Smooth muscle cell (in vitro differentiated cells): ENCODE results near the gene PSMD13. TPM values are rescaled to one million over a fixed set of nuclear protein-coding genes. Genes with fewer than 3 reads are reported as not detected.

Experiments used
- DNase-seq: peaks from one replicate; lab custom pipeline; 2025; ENCODE audit not compliant: unreplicated experiment; lab: John Stamatoyannopoulos, UW
- H2AFZ ChIP-seq: fragments of 200-600 bp; sonication (generic); 2 replicates; pipeline ENCODE4 v1.6.0; 2016; ENCODE audit warnings: antibody characterized with exemption, low read depth, mild to moderate bottlenecking
- H3F3A ChIP-seq: fragments of 200-600 bp; sonication (generic); 2 replicates; pipeline ENCODE4 v1.6.0; 2017; ENCODE audit warnings: antibody characterized with exemption, low read depth
- H3K27ac ChIP-seq: fragments of 200-600 bp; sonication (generic); 2 replicates; pipeline ENCODE4 v1.5.1; 2016; ENCODE audit warnings: low read depth, mild to moderate bottlenecking
- H3K27me3 ChIP-seq: fragments of 200-600 bp; sonication (generic); 2 replicates; pipeline ENCODE4 v1.6.1; 2016; ENCODE audit warnings: low read depth, mild to moderate bottlenecking
- H3K36me3 ChIP-seq: fragments of 200-600 bp; sonication (generic); 2 replicates; pipeline ENCODE4 v1.5.1; 2016; ENCODE audit warnings: low read depth
- H3K4me1 ChIP-seq: fragments of 200-600 bp; sonication (generic); 2 replicates; pipeline ENCODE4 v1.5.1; 2016; ENCODE audit warnings: low read depth
- H3K4me2 ChIP-seq: fragments of 200-600 bp; sonication (generic); 2 replicates; pipeline ENCODE4 v1.6.0; 2016; ENCODE audit warnings: mild to moderate bottlenecking
- H3K4me3 ChIP-seq: fragments of 200-600 bp; sonication (generic); 2 replicates; pipeline ENCODE4 v1.5.1; 2016; ENCODE audit warnings: mild to moderate bottlenecking
- H3K79me2 ChIP-seq: fragments of 200-600 bp; sonication (generic); 2 replicates; pipeline ENCODE4 v1.6.0; 2016; ENCODE audit warnings: low read depth, mild to moderate bottlenecking
- H3K9ac ChIP-seq: fragments of 200-600 bp; sonication (generic); 2 replicates; pipeline ENCODE4 v1.6.0; 2016; ENCODE audit warnings: low read depth
- H3K9me3 ChIP-seq: fragments of 200-600 bp; sonication (generic); replicated peaks from 2 replicates; pipeline ENCODE4 v1.5.1; 2016; ENCODE audit warnings: low read depth
- H4K20me1 ChIP-seq: fragments of 200-600 bp; sonication (generic); 2 replicates; pipeline ENCODE4 v1.6.0; 2016; ENCODE audit warnings: low read depth
- WGBS: methylation state at CpG from one replicate; pipeline ENCODE4 v1.1.7; 2016; ENCODE audit warnings: low lambda C conversion rate; 5-methylcytosine and 5-hydroxymethylcytosine counted together
- polyA plus RNA-seq: library from polyadenylated mRNA; unstranded; fragments of >200 nt; fragmentation: Nextera tagmentation; extraction: Ambion mirVana; gene quantifications from 2 replicates; pipeline ENCODE4 v1.2.1, GENCODE V29; 2016
- total RNA-seq: library from RNA; depleted of rRNA; stranded (reverse); fragments of >200 nt; gene quantifications from 2 replicates; pipeline ENCODE4 v1.2.3, GENCODE V29; 2014
- TF ChIP-seq, protein P1 (sequence below): fragments of 200-600 bp; sonication (generic); IDR thresholded peaks from 2 replicates; pipeline ENCODE4 v1.5.1; 2017; ENCODE audit warnings: borderline replicate concordance, mild to moderate bottlenecking, antibody characterized with exemption; ENCODE audit not compliant: insufficient read depth, poor library complexity, severe bottlenecking

PSMD13 gene
- total and polyA plus RNA-seq, 2 experiments from 2014 or later, result 77.4 to 200 TPM

DNA sequence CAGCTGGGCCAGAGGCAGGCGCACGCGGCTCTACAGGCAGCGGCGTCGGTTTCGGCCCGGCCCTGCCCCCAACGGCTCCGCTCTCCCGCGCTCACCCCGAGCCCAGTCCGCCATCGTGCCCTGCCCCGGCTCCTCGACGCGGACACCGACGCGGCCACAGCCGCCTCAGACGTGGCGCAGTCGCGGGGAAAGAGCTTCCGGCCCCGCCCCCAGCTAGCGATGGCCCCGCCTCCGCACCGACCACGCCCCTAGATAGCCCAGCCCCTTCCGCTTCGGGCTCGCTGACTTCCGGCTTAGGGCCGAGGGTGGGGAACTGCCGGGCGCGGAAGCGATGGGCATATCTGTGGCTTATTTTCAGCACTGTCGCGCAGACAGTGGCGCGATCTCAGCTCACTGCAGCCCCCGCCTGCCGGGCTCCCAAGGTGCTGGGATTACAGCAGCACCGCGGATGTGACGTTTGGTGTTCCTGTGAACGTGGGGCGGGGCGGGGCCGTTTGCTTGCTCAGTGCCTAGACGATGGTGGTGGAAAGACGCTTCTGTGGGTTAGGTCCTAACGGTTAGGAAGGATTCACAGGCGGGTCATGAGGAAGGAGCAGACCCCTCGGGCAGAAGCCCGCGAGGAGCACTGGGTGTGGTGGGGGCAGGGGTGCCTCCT lies 29.4 kb upstream of the PSMD13 start, which contains the start of the genes BET1L and RIC8A:
Gene BET1L, minus strand, starts transcription at position 192 of the 655 bp plus-strand sequence. Its CDS starts 78 bp downstream, at position 114.
Gene RIC8A, plus strand, starts transcription at position 501 of the 655 bp plus-strand sequence. CDS start 1,147 bp downstream, outside the sequence.
- Histone ChIP-seq H3K9ac (peak within 1 kb of the TSS; percentile 95), H2AFZ (no peak within 1 kb of the TSS), H4K20me1 (peaks cover 76% of the 10 kb centered on the region), H3K4me2 (peak within 1 kb of the TSS; percentile 96), H3K79me2 (peaks cover 79% of the 10 kb centered on the region), H3K4me3 (peak within 1 kb of the TSS; percentile 94), H3K27me3 (no peaks in the 10 kb centered on the region), H3K9me3 (no peaks in the 10 kb centered on the region), H3F3A (peaks cover 13% of the 10 kb centered on the region), H3K4me1 (peaks cover 17% of the 10 kb centered on the region), H3K27ac (peak within 1 kb of the TSS; percentile 99), H3K36me3 (no peaks in the 10 kb centered on the region)
- DNase-seq, result peak; percentile 89
- under 1% methylated on average over 59 of the region's 63 CpGs for WGBS
- TF ChIP-seq, protein P1, sequence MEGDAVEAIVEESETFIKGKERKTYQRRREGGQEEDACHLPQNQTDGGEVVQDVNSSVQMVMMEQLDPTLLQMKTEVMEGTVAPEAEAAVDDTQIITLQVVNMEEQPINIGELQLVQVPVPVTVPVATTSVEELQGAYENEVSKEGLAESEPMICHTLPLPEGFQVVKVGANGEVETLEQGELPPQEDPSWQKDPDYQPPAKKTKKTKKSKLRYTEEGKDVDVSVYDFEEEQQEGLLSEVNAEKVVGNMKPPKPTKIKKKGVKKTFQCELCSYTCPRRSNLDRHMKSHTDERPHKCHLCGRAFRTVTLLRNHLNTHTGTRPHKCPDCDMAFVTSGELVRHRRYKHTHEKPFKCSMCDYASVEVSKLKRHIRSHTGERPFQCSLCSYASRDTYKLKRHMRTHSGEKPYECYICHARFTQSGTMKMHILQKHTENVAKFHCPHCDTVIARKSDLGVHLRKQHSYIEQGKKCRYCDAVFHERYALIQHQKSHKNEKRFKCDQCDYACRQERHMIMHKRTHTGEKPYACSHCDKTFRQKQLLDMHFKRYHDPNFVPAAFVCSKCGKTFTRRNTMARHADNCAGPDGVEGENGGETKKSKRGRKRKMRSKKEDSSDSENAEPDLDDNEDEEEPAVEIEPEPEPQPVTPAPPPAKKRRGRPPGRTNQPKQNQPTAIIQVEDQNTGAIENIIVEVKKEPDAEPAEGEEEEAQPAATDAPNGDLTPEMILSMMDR, result no peak

DNA sequence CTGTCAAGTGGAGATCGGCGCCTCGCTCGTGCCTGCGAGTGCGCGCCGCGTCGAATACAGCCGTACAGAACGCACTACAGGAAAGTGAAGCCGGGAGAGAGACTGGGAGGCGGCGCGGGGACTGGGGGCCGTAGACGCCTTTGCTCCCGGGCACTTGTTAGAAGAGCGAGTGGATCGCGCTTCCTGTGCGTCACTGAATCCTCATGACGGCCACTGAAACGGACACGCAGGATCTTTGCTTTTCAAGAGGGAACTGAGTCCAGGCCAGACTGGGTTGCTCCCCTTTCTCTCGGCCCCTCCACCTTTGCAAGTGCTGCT lies 29.0 kb upstream of the PSMD13 start:
- Histone ChIP-seq H3K4me1 (peaks cover 17% of the 10 kb centered on the region), H3K4me3 (peak overlapping the region; percentile 94), H4K20me1 (peaks cover 76% of the 10 kb centered on the region), H3K79me2 (peaks cover 76% of the 10 kb centered on the region), H3K36me3 (no peaks in the 10 kb centered on the region), H3K4me2 (peak overlapping the region; percentile 96), H3K9me3 (no peaks in the 10 kb centered on the region), H3K9ac (peak overlapping the region; percentile 95), H2AFZ (no peak overlapping the region), H3F3A (peaks cover 16% of the 10 kb centered on the region), H3K27me3 (no peaks in the 10 kb centered on the region), H3K27ac (peak overlapping the region; percentile 99)
- no peak for DNase-seq
- TF ChIP-seq, protein P1, result no peak
- 2% methylated on average over 27 of the region's 27 CpGs for WGBS

DNA sequence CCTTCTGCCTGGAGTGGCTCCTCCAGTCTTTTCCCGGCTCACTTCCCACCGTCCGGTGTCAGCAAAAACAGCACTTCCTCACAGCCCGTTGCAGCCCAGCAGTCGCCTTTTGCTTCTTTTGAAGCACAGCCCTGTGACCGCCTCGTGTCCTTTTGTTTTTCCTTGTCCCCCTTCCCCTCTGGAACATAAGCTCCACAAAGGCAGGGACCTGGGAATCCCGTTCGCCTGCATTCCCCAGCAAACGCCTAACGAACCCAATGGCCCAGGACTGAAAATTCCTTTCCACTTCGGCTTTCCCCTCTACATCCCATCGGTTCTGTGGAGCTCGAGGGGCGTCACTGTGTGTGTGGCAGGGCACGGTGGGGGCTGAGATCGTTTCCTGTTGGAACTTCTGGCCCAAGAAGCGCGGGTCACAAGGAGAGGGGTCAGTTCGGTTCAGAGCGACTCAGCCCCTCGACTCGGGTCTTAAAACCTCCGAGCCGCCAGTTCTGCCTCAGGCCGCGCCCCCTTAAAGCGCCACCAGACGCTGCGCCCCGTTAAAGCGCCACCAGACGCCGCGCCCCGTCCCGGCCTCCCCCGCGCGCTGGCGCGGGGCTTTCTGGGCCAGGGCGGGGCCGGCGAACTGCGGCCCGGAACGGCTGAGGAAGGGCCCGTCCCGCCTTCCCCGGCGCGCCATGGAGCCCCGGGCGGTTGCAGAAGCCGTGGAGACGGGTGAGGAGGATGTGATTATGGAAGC lies 28.4 kb upstream of the PSMD13 start:
- H3K9ac ChIP-seq, result peak overlapping the region; percentile 95
- no peaks in the 10 kb centered on the region for H3K27me3 ChIP-seq
- H3K4me1 ChIP-seq, result peaks cover 17% of the 10 kb centered on the region
- TF ChIP-seq, protein P1, result no peak
- peak overlapping the region; percentile 94 for H3K4me3 ChIP-seq
- H4K20me1 ChIP-seq, result peaks cover 76% of the 10 kb centered on the region
- peak; percentile 45 for DNase-seq
- no peaks in the 10 kb centered on the region for H3K36me3 ChIP-seq
- under 1% methylated on average over 43 of the region's 57 CpGs for WGBS
- no peaks in the 10 kb centered on the region for H3K9me3 ChIP-seq
- peak overlapping the region; percentile 99 for H3K27ac ChIP-seq
- H3K4me2 ChIP-seq, result peak overlapping the region; percentile 96
- H3K79me2 ChIP-seq, result peaks cover 71% of the 10 kb centered on the region
- peaks cover 19% of the 10 kb centered on the region for H3F3A ChIP-seq
- H2AFZ ChIP-seq, result no peak overlapping the region
